K562 (cell line): ENCODE data around the gene LUZP1. TPM values are rescaled to one million over a fixed set of nuclear protein-coding genes. Genes with fewer than 3 reads are reported as not detected.
A peak's percentile ranks its signal among the peaks of the same experiment; 100 is the strongest.

Experiments
- ELK3 ChIP-seq: fragments of 450-650 bp; formaldehyde crosslinking; IDR thresholded peaks from 2 replicates; pipeline ENCODE4 v1.4.0; 2020; ENCODE audit warnings: mild to moderate bottlenecking
- EZH2 ChIP-seq: IDR thresholded peaks from 2 replicates; pipeline ENCODE4 v1.6.1; 2012; ENCODE audit warnings: low read depth, mild to moderate bottlenecking, inconsistent platforms, low read length, borderline replicate concordance
- NRF1 ChIP-seq, 2 experiments: fragments of 450-650 bp; IDR thresholded peaks in 1 of 2; conservative IDR thresholded peaks in 1 of 2; 2 replicates each; pipeline ENCODE4 v1.6.1; 2014; ENCODE audit warnings: mild to moderate bottlenecking in 2 of 2
- ZNF253 ChIP-seq: fragments of 250-450 bp; sonication (Bioruptor Pico); conservative IDR thresholded peaks from 2 replicates; pipeline ENCODE4 v1.6.1; 2021; ENCODE audit warnings: mild to moderate bottlenecking
- ZNF407 ChIP-seq: fragments of 450-650 bp; IDR thresholded peaks from 2 replicates; pipeline ENCODE4 v1.6.1; 2016; ENCODE audit warnings: low read depth
- polyA plus RNA-seq, 8 experiments: library from polyadenylated mRNA; depleted of rRNA in 4 of 8; stranded (reverse) in 5 of 8; unstranded in 3 of 8; fragments of >200 nt; fragmentation: Nextera tagmentation in 2 of 8; fragmentation: Illumina TruSeq in 1 of 8; extraction: Ambion mirVana in 2 of 8; extraction: Trizol in 1 of 8; gene quantifications; 2 replicates each; pipeline versions ENCODE4 v1.2.1 to v1.2.3, GENCODE V29; 2011 to 2014; ENCODE audit warnings: inconsistent platforms in 1 of 8, missing spikeins in 1 of 8
- total RNA-seq, 7 experiments: library from RNA; depleted of rRNA in 6 of 7; stranded (reverse); fragments of >200 nt in 6 of 7; fragmentation: Illumina TruSeq in 2 of 7; extraction: Trizol in 2 of 7; gene quantifications; 2 replicates each; pipeline versions ENCODE4 v1.2.1 to v1.2.3, GENCODE V29; 2011 to 2021; ENCODE audit warnings: low replicate concordance in 1 of 7

Gene LUZP1
- total and polyA plus RNA-seq, 9 of the 15 experiments (the other 6 are each of a cell fraction or from before 2014, with no cell fraction given): 6.5 to 19.1 (median 12.4) TPM

GRCh38 chr1:23177438-23178380, 9.1 kb upstream of the LUZP1 start (continued):
- TF ChIP-seq ELK3 (CRISPR knock-in tag) (no peak), EZH2 (no peak), NRF1 (conservative IDR thresholded peaks at IDR 0.05 in 1 of 2, IDR thresholded peaks at IDR 0.05 in 1 of 2) (peak; percentile 56 to 70; a peak in 2 of 4 replicates), ZNF253 (CRISPR knock-in tag) (no peak), ZNF407 (no peak)
